HEK293 (cell line): ENCODE measurements around the gene CDC37.
A peak's percentile ranks its signal among the peaks of the same experiment; 100 is the strongest.

Experiments used
- IKZF3 ChIP-seq: fragments of 450-650 bp; IDR thresholded peaks from 2 replicates; pipeline ENCODE4 v1.5.0; 2018; ENCODE audit warnings: missing biosample characterization, mild to moderate bottlenecking, missing genetic modification characterization, moderate library complexity
- KLF8 ChIP-seq: fragments of 450-650 bp; formaldehyde crosslinking; IDR thresholded peaks from 2 replicates; pipeline ENCODE4 v1.5.1; 2016; ENCODE audit warnings: missing biosample characterization, missing genetic modification characterization
- OSR2 ChIP-seq: fragments of 450-650 bp; formaldehyde crosslinking; IDR thresholded peaks from 2 replicates; pipeline ENCODE4 v1.5.1; 2016; ENCODE audit warnings: missing biosample characterization, missing genetic modification characterization
- SETDB1 ChIP-seq: IDR thresholded peaks from one replicate; pipeline ENCODE4 v1.6.1; 2017; ENCODE audit warnings: mild to moderate bottlenecking, low read length, moderate library complexity, mixed read lengths; ENCODE audit not compliant: insufficient read length
- SP3 ChIP-seq: fragments of 450-650 bp; formaldehyde crosslinking; IDR thresholded peaks from 2 replicates; pipeline ENCODE4 v1.5.1; 2016; ENCODE audit warnings: missing biosample characterization, missing genetic modification characterization
- TCF7L2 ChIP-seq: IDR thresholded peaks from 2 replicates; pipeline ENCODE4 v1.6.1; 2011; ENCODE audit warnings: low read depth, mild to moderate bottlenecking, inconsistent platforms, low read length, moderate library complexity, borderline replicate concordance
- TRIM28 ChIP-seq: IDR thresholded peaks from 2 replicates; pipeline ENCODE4 v1.6.1; 2011; ENCODE audit warnings: low read length, control low read depth, borderline replicate concordance
- ZBTB48 ChIP-seq: fragments of 450-650 bp; formaldehyde crosslinking; IDR thresholded peaks from 2 replicates; pipeline ENCODE4 v1.5.1; 2016; ENCODE audit warnings: missing biosample characterization, missing genetic modification characterization
- ZEB2 ChIP-seq: fragments of 450-650 bp; formaldehyde crosslinking; IDR thresholded peaks from 2 replicates; pipeline ENCODE4 v1.5.1; 2016; ENCODE audit warnings: missing biosample characterization, missing genetic modification characterization
- ZFP69B ChIP-seq: fragments of 450-650 bp; formaldehyde crosslinking; IDR thresholded peaks from 2 replicates; pipeline ENCODE4 v1.5.1; 2016; ENCODE audit warnings: missing biosample characterization, missing genetic modification characterization
- ZIC2 ChIP-seq: fragments of 450-650 bp; formaldehyde crosslinking; IDR thresholded peaks from 2 replicates; pipeline ENCODE4 v1.5.1; 2016; ENCODE audit warnings: missing biosample characterization, missing genetic modification characterization
- ZNF138 ChIP-seq: fragments of 450-650 bp; formaldehyde crosslinking; IDR thresholded peaks from 2 replicates; pipeline ENCODE4 v1.5.1; 2016; ENCODE audit warnings: missing biosample characterization, missing genetic modification characterization, borderline replicate concordance
- ZNF140 ChIP-seq: fragments of 450-650 bp; formaldehyde crosslinking; IDR thresholded peaks from 2 replicates; pipeline ENCODE4 v1.5.1; 2016; ENCODE audit warnings: missing biosample characterization, missing genetic modification characterization
- ZNF175 ChIP-seq: fragments of 450-650 bp; formaldehyde crosslinking; IDR thresholded peaks from 2 replicates; pipeline ENCODE4 v1.5.1; 2016; ENCODE audit warnings: missing biosample characterization, missing genetic modification characterization
- ZNF184 ChIP-seq: fragments of 450-650 bp; IDR thresholded peaks from 2 replicates; pipeline ENCODE4 v1.5.1; 2018; ENCODE audit warnings: missing biosample characterization, mild to moderate bottlenecking, missing genetic modification characterization
- ZNF2 ChIP-seq: fragments of 450-650 bp; formaldehyde crosslinking; IDR thresholded peaks from 2 replicates; pipeline ENCODE4 v1.5.1; 2016; ENCODE audit warnings: missing biosample characterization, missing genetic modification characterization
- ZNF221 ChIP-seq: fragments of 450-650 bp; formaldehyde crosslinking; IDR thresholded peaks from 2 replicates; pipeline ENCODE4 v1.5.1; 2017; ENCODE audit warnings: missing biosample characterization, missing genetic modification characterization, borderline replicate concordance
- ZNF223 ChIP-seq: fragments of 450-650 bp; formaldehyde crosslinking; IDR thresholded peaks from 2 replicates; pipeline ENCODE4 v1.5.1; 2016; ENCODE audit warnings: missing biosample characterization, missing genetic modification characterization
- ZNF311 ChIP-seq: fragments of 450-650 bp; formaldehyde crosslinking; IDR thresholded peaks from 2 replicates; pipeline ENCODE4 v1.5.1; 2017; ENCODE audit warnings: missing biosample characterization, missing genetic modification characterization, borderline replicate concordance
- ZNF335 ChIP-seq: fragments of 450-650 bp; formaldehyde crosslinking; conservative IDR thresholded peaks from 2 replicates; pipeline ENCODE4 v1.5.1; 2016; ENCODE audit warnings: missing biosample characterization, missing genetic modification characterization
- ZNF404 ChIP-seq: fragments of 450-650 bp; formaldehyde crosslinking; IDR thresholded peaks from 2 replicates; pipeline ENCODE4 v1.5.1; 2017; ENCODE audit warnings: missing biosample characterization, missing genetic modification characterization
- ZNF521 ChIP-seq: fragments of 450-650 bp; formaldehyde crosslinking; IDR thresholded peaks from 2 replicates; pipeline ENCODE4 v1.5.1; 2017; ENCODE audit warnings: missing biosample characterization, mild to moderate bottlenecking, missing genetic modification characterization
- ZNF610 ChIP-seq: fragments of 450-650 bp; formaldehyde crosslinking; IDR thresholded peaks from 2 replicates; pipeline ENCODE4 v1.5.1; 2016; ENCODE audit warnings: missing biosample characterization, missing genetic modification characterization, borderline replicate concordance
- ZNF664 ChIP-seq: fragments of 450-650 bp; formaldehyde crosslinking; IDR thresholded peaks from 2 replicates; pipeline ENCODE4 v1.5.1; 2016; ENCODE audit warnings: missing biosample characterization, missing genetic modification characterization
- ZNF747 ChIP-seq: fragments of 450-650 bp; formaldehyde crosslinking; IDR thresholded peaks from 2 replicates; pipeline ENCODE4 v1.5.1; 2016; ENCODE audit warnings: missing biosample characterization, missing genetic modification characterization
- ZXDB ChIP-seq: fragments of 450-650 bp; formaldehyde crosslinking; IDR thresholded peaks from 2 replicates; pipeline ENCODE4 v1.5.1; 2016; ENCODE audit warnings: missing biosample characterization, missing genetic modification characterization
- TF ChIP-seq, protein P1 (sequence below): fragments of 450-650 bp; formaldehyde crosslinking; IDR thresholded peaks from 2 replicates; pipeline ENCODE4 v1.5.1; 2016; ENCODE audit warnings: missing biosample characterization, missing genetic modification characterization
- TF ChIP-seq, protein P2 (sequence below): fragments of 450-650 bp; formaldehyde crosslinking; IDR thresholded peaks from 2 replicates; pipeline ENCODE4; 2016; ENCODE audit warnings: missing biosample characterization, missing genetic modification characterization
- TF ChIP-seq, protein P3 (sequence below): fragments of 450-650 bp; formaldehyde crosslinking; IDR thresholded peaks from 2 replicates; pipeline ENCODE4 v1.5.1; 2016; ENCODE audit warnings: missing biosample characterization, missing genetic modification characterization
- TF ChIP-seq, protein P4 (sequence below): sonication (generic); formaldehyde crosslinking; IDR thresholded peaks from 2 replicates; pipeline ENCODE4 v1.8.1; 2022; ENCODE audit warnings: mild to moderate bottlenecking, moderate library complexity, missing genetic modification reagents
- TF ChIP-seq, protein P5 (sequence below): fragments of 450-650 bp; formaldehyde crosslinking; IDR thresholded peaks from 2 replicates; pipeline ENCODE4 v1.5.1; 2016; ENCODE audit warnings: missing biosample characterization, missing genetic modification characterization
- TF ChIP-seq, protein P6 (sequence below): fragments of 450-650 bp; formaldehyde crosslinking; IDR thresholded peaks from 2 replicates; pipeline ENCODE4 v1.5.1; 2017; ENCODE audit warnings: missing biosample characterization, missing genetic modification characterization

Gene CDC37

GRCh38 chr19:10419646-10420443 lies 16.5 kb upstream of the CDC37 start (continued):
- TF ChIP-seq ZNF175 (tag by site-specific recombination) (no peak), ZNF2 (tag by site-specific recombination) (peak; percentile 93), SP3 (tag by site-specific recombination) (peak; percentile 93), TCF7L2 (peak; percentile 8; the same call in 1 of the 2 replicates), SETDB1 (peak; percentile 12), ZNF521 (tag by site-specific recombination) (no peak), ZFP69B (tag by site-specific recombination) (peak; percentile 87; the same call in 1 of the 2 replicates), KLF8 (tag by site-specific recombination) (peak; percentile 87), ZNF664 (tag by site-specific recombination) (no peak), ZIC2 (peak; percentile 53), ZNF335 (peak; percentile 97), OSR2 (peak; percentile 89), TRIM28 (0 out of 2 replicates have a peak, but pooled peaks have one; percentile 63), ZXDB (tag by site-specific recombination) (peak; percentile 87), ZBTB48 (peak; percentile 93), ZNF610 (tag by site-specific recombination) (peak; percentile 75; the same call in 1 of the 2 replicates), ZNF311 (no peak), IKZF3 (tag by site-specific recombination) (0 out of 2 replicates have a peak, but pooled peaks have one; percentile 29), ZNF223 (tag by site-specific recombination) (peak; percentile 68; the same call in 1 of the 2 replicates), ZNF747 (tag by site-specific recombination) (no peak), ZNF221 (tag by site-specific recombination) (no peak), ZNF404 (tag by site-specific recombination) (no peak), ZNF184 (tag by site-specific recombination) (no peak), ZNF140 (no peak), ZNF138 (tag by site-specific recombination) (no peak), ZEB2 (tag by site-specific recombination) (peak; percentile 97)
- TF ChIP-seq, protein P1, sequence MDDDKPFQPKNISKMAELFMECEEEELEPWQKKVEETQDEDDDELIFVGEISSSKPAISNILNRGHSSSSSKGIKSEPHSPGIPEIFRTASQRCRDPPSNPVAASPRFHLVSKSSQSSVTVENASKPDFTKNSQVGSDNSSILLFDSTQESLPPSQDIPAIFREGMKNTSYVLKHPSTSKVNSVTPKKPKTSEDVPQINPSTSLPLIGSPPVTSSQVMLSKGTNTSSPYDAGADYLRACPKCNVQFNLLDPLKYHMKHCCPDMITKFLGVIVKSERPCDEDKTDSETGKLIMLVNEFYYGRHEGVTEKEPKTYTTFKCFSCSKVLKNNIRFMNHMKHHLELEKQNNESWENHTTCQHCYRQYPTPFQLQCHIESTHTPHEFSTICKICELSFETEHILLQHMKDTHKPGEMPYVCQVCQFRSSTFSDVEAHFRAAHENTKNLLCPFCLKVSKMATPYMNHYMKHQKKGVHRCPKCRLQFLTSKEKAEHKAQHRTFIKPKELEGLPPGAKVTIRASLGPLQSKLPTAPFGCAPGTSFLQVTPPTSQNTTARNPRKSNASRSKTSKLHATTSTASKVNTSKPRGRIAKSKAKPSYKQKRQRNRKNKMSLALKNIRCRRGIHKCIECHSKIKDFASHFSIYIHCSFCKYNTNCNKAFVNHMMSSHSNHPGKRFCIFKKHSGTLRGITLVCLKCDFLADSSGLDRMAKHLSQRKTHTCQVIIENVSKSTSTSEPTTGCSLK (tag by site-specific recombination) = no peak
- TF ChIP-seq, protein P2, sequence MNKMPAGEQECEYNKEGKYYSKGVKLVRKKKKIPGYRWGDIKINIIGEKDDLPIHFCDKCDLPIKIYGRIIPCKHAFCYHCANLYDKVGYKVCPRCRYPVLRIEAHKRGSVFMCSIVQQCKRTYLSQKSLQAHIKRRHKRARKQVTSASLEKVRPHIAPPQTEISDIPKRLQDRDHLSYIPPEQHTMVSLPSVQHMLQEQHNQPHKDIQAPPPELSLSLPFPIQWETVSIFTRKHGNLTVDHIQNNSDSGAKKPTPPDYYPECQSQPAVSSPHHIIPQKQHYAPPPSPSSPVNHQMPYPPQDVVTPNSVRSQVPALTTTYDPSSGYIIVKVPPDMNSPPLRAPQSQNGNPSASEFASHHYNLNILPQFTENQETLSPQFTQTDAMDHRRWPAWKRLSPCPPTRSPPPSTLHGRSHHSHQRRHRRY (tag by site-specific recombination) = peak; percentile 75
- TF ChIP-seq, protein P3, sequence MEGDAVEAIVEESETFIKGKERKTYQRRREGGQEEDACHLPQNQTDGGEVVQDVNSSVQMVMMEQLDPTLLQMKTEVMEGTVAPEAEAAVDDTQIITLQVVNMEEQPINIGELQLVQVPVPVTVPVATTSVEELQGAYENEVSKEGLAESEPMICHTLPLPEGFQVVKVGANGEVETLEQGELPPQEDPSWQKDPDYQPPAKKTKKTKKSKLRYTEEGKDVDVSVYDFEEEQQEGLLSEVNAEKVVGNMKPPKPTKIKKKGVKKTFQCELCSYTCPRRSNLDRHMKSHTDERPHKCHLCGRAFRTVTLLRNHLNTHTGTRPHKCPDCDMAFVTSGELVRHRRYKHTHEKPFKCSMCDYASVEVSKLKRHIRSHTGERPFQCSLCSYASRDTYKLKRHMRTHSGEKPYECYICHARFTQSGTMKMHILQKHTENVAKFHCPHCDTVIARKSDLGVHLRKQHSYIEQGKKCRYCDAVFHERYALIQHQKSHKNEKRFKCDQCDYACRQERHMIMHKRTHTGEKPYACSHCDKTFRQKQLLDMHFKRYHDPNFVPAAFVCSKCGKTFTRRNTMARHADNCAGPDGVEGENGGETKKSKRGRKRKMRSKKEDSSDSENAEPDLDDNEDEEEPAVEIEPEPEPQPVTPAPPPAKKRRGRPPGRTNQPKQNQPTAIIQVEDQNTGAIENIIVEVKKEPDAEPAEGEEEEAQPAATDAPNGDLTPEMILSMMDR = peak; percentile 30; the same call in 1 of the 2 replicates
- TF ChIP-seq, protein P4, sequence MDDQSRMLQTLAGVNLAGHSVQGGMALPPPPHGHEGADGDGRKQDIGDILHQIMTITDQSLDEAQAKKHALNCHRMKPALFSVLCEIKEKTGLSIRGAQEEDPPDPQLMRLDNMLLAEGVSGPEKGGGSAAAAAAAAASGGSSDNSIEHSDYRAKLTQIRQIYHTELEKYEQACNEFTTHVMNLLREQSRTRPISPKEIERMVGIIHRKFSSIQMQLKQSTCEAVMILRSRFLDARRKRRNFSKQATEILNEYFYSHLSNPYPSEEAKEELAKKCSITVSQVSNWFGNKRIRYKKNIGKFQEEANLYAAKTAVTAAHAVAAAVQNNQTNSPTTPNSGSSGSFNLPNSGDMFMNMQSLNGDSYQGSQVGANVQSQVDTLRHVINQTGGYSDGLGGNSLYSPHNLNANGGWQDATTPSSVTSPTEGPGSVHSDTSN (CRISPR knock-in tag) = peak; percentile 83; the same call in 1 of the 2 replicates
- TF ChIP-seq, protein P5, sequence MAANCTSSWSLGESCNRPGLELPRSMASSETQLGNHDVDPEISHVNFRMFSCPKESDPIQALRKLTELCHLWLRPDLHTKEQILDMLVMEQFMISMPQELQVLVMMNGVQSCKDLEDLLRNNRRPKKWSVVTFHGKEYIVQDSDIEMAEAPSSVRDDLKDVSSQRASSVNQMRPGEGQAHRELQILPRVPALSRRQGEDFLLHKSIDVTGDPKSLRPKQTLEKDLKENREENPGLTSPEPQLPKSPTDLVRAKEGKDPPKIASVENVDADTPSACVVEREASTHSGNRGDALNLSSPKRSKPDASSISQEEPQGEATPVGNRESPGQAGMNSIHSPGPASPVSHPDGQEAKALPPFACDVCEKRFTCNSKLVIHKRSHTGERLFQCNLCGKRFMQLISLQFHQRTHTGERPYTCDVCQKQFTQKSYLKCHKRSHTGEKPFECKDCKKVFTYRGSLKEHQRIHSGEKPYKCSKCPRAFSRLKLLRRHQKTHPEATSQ (tag by site-specific recombination) = peak; percentile 72
- TF ChIP-seq, protein P6, sequence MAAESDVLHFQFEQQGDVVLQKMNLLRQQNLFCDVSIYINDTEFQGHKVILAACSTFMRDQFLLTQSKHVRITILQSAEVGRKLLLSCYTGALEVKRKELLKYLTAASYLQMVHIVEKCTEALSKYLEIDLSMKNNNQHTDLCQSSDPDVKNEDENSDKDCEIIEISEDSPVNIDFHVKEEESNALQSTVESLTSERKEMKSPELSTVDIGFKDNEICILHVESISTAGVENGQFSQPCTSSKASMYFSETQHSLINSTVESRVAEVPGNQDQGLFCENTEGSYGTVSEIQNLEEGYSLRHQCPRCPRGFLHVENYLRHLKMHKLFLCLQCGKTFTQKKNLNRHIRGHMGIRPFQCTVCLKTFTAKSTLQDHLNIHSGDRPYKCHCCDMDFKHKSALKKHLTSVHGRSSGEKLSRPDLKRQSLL = no peak; the same call in none of the 2 replicates
